Activated CD8-positive, alpha-beta memory T cell treated with anti-CD3 and anti-CD28 coated beads, Interleukin-2, amount 50 U/mL, for 24 hours (primary cell): Measurements from ENCODE around the gene ZDHHC11B.

Source experiments
- DNase-seq: peaks from one replicate; pipeline ENCODE4 v3.0.0-alpha.2; 2020; ENCODE audit errors: extremely low read depth

The ZDHHC11B gene

DNA sequence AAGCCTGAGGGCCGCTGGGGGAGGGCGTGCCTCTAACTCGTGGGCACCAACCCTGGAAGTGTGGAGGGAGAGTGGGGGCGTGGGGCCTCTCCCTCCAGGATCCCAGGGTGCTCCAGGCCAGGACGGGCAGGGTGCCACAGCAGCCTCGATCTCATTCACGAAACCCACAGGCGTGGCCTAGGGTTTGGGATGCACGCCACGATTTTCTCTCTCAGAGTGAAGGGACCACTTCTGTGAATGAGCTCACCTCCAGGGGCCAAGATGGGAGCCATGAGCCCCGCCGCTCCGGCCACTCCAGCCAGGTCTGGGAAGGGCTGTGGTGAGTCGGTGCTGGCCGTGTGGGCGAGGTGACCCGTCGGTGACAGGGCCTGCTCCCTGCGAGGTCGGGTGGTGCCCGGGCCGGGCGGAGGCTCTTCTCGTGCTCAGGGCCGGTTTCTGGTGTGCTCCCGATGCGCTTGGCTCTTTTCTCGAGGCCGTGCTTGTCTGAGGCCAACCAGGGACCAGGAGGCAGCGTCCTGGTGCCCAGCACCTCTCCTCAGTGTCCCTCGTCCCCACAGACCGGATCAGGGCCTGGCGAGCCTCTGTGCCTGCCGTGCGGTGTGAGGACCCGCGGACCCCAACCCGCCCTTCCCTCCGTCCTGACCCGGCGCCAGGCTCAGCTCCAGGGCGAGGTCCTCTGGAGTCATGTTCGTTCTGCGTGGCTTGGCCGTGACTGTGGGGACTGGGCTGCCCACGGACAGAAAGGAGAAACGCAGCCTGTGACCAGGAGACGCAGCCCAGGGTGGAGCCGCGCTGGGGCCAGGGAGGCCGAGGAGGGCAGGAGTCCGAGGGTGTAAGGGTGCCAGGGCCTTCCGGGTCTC lies 122.4 kb downstream of the ZDHHC11B start:
- no peak for DNase-seq

- DNase-seq = no peak
Observed at GRCh38 chr5:660491-661030, 124.0 kb downstream of the ZDHHC11B start.
